Naive thymus-derived CD4-positive, alpha-beta T cell (primary cell): Measurements from ENCODE around the gene TCF15. TPM values are rescaled to one million over a fixed set of nuclear protein-coding genes. Genes with fewer than 3 reads are reported as not detected.

Experiments used
- ATAC-seq: fragments of 150-1000 bp; cut with Tn5 transposase; 2 replicates; pipeline ENCODE4 v1.10.0; 2021; ENCODE audit warnings: mild to moderate bottlenecking, moderate library complexity
- CTCF ChIA-PET: fragments of 350-600 bp; sonication (Branson Sonifier 250); formaldehyde crosslinking; loops from one replicate; lab custom pipeline; 2021; ENCODE audit warnings: antibody characterized with exemption; lab: Charles Lee
- POLR2A ChIA-PET: fragments of 350-600 bp; sonication (Branson Sonifier 250); formaldehyde crosslinking; loops from one replicate; lab custom pipeline; 2021; ENCODE audit warnings: antibody characterized with exemption, inconsistent platforms; lab: Charles Lee
- DNase-seq, 9 donors: peaks; one replicate each; pipeline versions ENCODE4 v3.0.0 to v3.0.0-alpha.2; 2020 to 2022; ENCODE audit warnings: mixed read lengths in 1 of 9
- H3K27ac ChIP-seq: one replicate; pipeline ENCODE4 v1.7.0; 2013; ENCODE audit warnings: mild to moderate bottlenecking, low read depth, low read length, moderate library complexity
- H3K27me3 ChIP-seq, 2 donors: one replicate each; pipeline ENCODE4 v1.7.0; 2013; ENCODE audit warnings: low read length in 2 of 2, mild to moderate bottlenecking in 2 of 2, moderate library complexity in 2 of 2; ENCODE audit not compliant: control insufficient read depth in 2 of 2, insufficient read depth in 2 of 2
- H3K36me3 ChIP-seq, 3 experiments: 1 replicate in 2 of 3; 2 replicates in 1 of 3; pipeline ENCODE4 v1.7.0; 2013; ENCODE audit warnings: low read length in 3 of 3, mild to moderate bottlenecking in 3 of 3, moderate library complexity in 1 of 3; ENCODE audit not compliant: insufficient read depth in 3 of 3, control insufficient read depth in 2 of 3
- H3K4me1 ChIP-seq, 2 donors: one replicate each; pipeline ENCODE4 v1.7.0; 2013; ENCODE audit warnings: low read length in 2 of 2, mild to moderate bottlenecking in 2 of 2, moderate library complexity in 1 of 2; ENCODE audit not compliant: control insufficient read depth in 2 of 2, insufficient read depth in 2 of 2
- H3K4me3 ChIP-seq: 2 replicates; pipeline ENCODE4 v1.7.0; 2013; ENCODE audit warnings: mild to moderate bottlenecking, low read length
- H3K9me3 ChIP-seq, 3 experiments: 1 replicate in 2 of 3; 2 replicates in 1 of 3; pipeline ENCODE4 v1.7.0; 2013; ENCODE audit warnings: low read length in 3 of 3; ENCODE audit not compliant: control insufficient read depth in 2 of 3
- H3K27ac Mint-ChIP-seq, 9 donors: one replicate each; pipeline ENCODE4 v1.8.0; 2020 to 2022; ENCODE audit warnings: mixed read lengths in 9 of 9, mild to moderate bottlenecking in 8 of 9, moderate library complexity in 5 of 9, inconsistent platforms in 2 of 9
- H3K27me3 Mint-ChIP-seq, 5 donors: one replicate each; pipeline ENCODE4 v1.8.0; 2021 to 2022; ENCODE audit warnings: mixed read lengths in 5 of 5, mild to moderate bottlenecking in 1 of 5
- H3K36me3 Mint-ChIP-seq, 5 donors: one replicate each; pipeline ENCODE4 v1.8.0; 2020 to 2022; ENCODE audit warnings: mixed read lengths in 5 of 5, mild to moderate bottlenecking in 3 of 5, inconsistent platforms in 1 of 5
- H3K4me1 Mint-ChIP-seq, 7 donors: one replicate each; pipeline ENCODE4 v1.8.0; 2020 to 2022; ENCODE audit warnings: mixed read lengths in 7 of 7, mild to moderate bottlenecking in 3 of 7, inconsistent platforms in 1 of 7
- H3K4me3 Mint-ChIP-seq, 10 donors: one replicate each; pipeline ENCODE4 v1.8.0; 2020 to 2022; ENCODE audit warnings: mild to moderate bottlenecking in 10 of 10, mixed read lengths in 10 of 10, moderate library complexity in 6 of 10, inconsistent platforms in 2 of 10
- H3K9me3 Mint-ChIP-seq, 11 donors: one replicate each; pipeline ENCODE4 v1.8.0; 2020 to 2022; ENCODE audit warnings: mixed read lengths in 11 of 11, mild to moderate bottlenecking in 4 of 11, inconsistent platforms in 1 of 11, moderate library complexity in 1 of 11
- intact Hi-C, 2 donors: fragments of 100-400 bp; cut with micrococcal nuclease; formaldehyde crosslinking; loops; one replicate each; pipeline ENCODE4 v1.15.1; 2023
- polyA plus RNA-seq, 2 donors: library from polyadenylated mRNA; unstranded; fragments of 300-500 nt; fragmentation: Illumina TruSeq; gene quantifications; one replicate each; pipeline ENCODE4 v1.2.3, GENCODE V29; 2021
- total RNA-seq, 6 experiments: library from RNA in 5 of 6; stranded (reverse) in 5 of 6; gene quantifications; 1 replicate in 5 of 6; 2 replicates in 1 of 6; pipeline ENCODE4 v1.2.3 and lab custom pipeline; 2021 to 2026

Gene TCF15
- total and polyA plus RNA-seq, 7 experiments from 2014 or later = not detected

GRCh38 chr20:650281-650680 lies 40.2 kb upstream of the TCF15 start:
- H3K27ac ChIP-seq = no peak overlapping the region
- intact Hi-C loops = loop anchor here in 1 of 2 donors (5.0 to 10.0 kb wide), 2 partner anchors 165 to 197 kb away; no protein-coding TSS in a partner anchor
- ChIA-PET CTCF (no interaction called here), POLR2A (no interaction called here)
- no peaks in the 10 kb centered on the region for H3K9me3 ChIP-seq
- peak overlapping the region in 1 of 10 donors; percentile 51 for H3K4me3 Mint-ChIP-seq
- H3K27me3 ChIP-seq = no peaks in the 10 kb centered on the region
- H3K4me3 ChIP-seq = no peak overlapping the region
- no peaks in the 10 kb centered on the region for H3K36me3 ChIP-seq
- H3K27ac Mint-ChIP-seq = no peak overlapping the region
- no peak for ATAC-seq
- peaks cover 12 to 14% of the 10 kb centered on the region in 2 donors for H3K4me1 ChIP-seq
- DNase-seq = no peak
- peaks cover 0 to 21% (median 4%) of the 10 kb centered on the region in 5 donors for H3K36me3 Mint-ChIP-seq
- peaks cover 0 to 19% (median 9%) of the 10 kb centered on the region in 5 donors for H3K27me3 Mint-ChIP-seq
- peaks cover 0 to 36% (median 17%) of the 10 kb centered on the region in 7 donors for H3K4me1 Mint-ChIP-seq
- peaks cover 0 to 4% (median 0%) of the 10 kb centered on the region in 11 donors for H3K9me3 Mint-ChIP-seq

- H3K9me3 Mint-ChIP-seq = peaks cover 0 to 4% (median 0%) of the 10 kb centered on the region in 11 donors
Measured at GRCh38 chr20:647479-648019, 37.4 kb upstream of the TCF15 start.

GRCh38 chr20:646868-647233 lies 36.7 kb upstream of the TCF15 start:
- Histone ChIP-seq H3K4me1 (peaks cover 0 to 3% of the 10 kb centered on the region in 2 donors), H3K27me3 (peaks cover 0 to 11% of the 10 kb centered on the region in 2 donors), H3K36me3 (no peaks in the 10 kb centered on the region), H3K9me3 (no peaks in the 10 kb centered on the region), H3K4me3 (no peak overlapping the region), H3K27ac (no peak overlapping the region)
- intact Hi-C loops = no loop called here
- DNase-seq = no peak
- Mint-ChIP-seq H3K27ac (no peak overlapping the region), H3K27me3 (peaks cover 14 to 30% (median 17%) of the 10 kb centered on the region in 5 donors), H3K9me3 (peaks cover 0 to 4% (median 0%) of the 10 kb centered on the region in 11 donors), H3K36me3 (peaks cover 0 to 21% (median 4%) of the 10 kb centered on the region in 5 donors), H3K4me3 (no peak overlapping the region), H3K4me1 (peaks cover 0 to 17% (median 13%) of the 10 kb centered on the region in 7 donors)
- ChIA-PET CTCF (no interaction called here), POLR2A (no interaction called here)
- ATAC-seq = no peak

More at GRCh38 chr20:647479-648019, 37.4 kb upstream of the TCF15 start:
- intact Hi-C loops = no loop called here
- peaks cover 0 to 24% (median 18%) of the 10 kb centered on the region in 7 donors for H3K4me1 Mint-ChIP-seq
- ChIA-PET POLR2A (no interaction called here), CTCF (no interaction called here)
- no peak overlapping the region for H3K27ac ChIP-seq
- peaks cover 14 to 31% (median 17%) of the 10 kb centered on the region in 5 donors for H3K27me3 Mint-ChIP-seq
- no peak for ATAC-seq
- H3K9me3 ChIP-seq = no peaks in the 10 kb centered on the region
- peaks cover 0 to 21% (median 4%) of the 10 kb centered on the region in 5 donors for H3K36me3 Mint-ChIP-seq
- peaks cover 2 to 9% of the 10 kb centered on the region in 2 donors for H3K4me1 ChIP-seq
- DNase-seq = no peak
- H3K4me3 ChIP-seq = no peak overlapping the region
- H3K36me3 ChIP-seq = no peaks in the 10 kb centered on the region
- peaks cover 0 to 10% of the 10 kb centered on the region in 2 donors for H3K27me3 ChIP-seq
- H3K27ac Mint-ChIP-seq = no peak overlapping the region
- no peak overlapping the region for H3K4me3 Mint-ChIP-seq

GRCh38 chr20:646107-646867 lies 36.2 kb upstream of the TCF15 start:
- no peak overlapping the region for H3K4me3 Mint-ChIP-seq
- no peak overlapping the region for H3K27ac ChIP-seq
- ATAC-seq (no peak), DNase-seq (no peak)
- peaks cover 0 to 4% (median 0%) of the 10 kb centered on the region in 11 donors for H3K9me3 Mint-ChIP-seq
- no peak overlapping the region for H3K27ac Mint-ChIP-seq
- H3K4me1 ChIP-seq = no peaks in the 10 kb centered on the region
- intact Hi-C loops = no loop called here
- H3K9me3 ChIP-seq = no peaks in the 10 kb centered on the region
- peaks cover 0 to 23% (median 4%) of the 10 kb centered on the region in 5 donors for H3K36me3 Mint-ChIP-seq
- ChIA-PET POLR2A (no interaction called here), CTCF (interaction anchor here (0.6 to 1.1 kb wide), 2 partner anchors 12 to 293 kb away, joined by 3 to 5 read pairs; no protein-coding TSS in a partner anchor)
- H3K36me3 ChIP-seq = no peaks in the 10 kb centered on the region
- peaks cover 0 to 11% of the 10 kb centered on the region in 2 donors for H3K27me3 ChIP-seq
- H3K27me3 Mint-ChIP-seq = peaks cover 18 to 24% (median 21%) of the 10 kb centered on the region in 5 donors
- H3K4me1 Mint-ChIP-seq = peaks cover 0 to 15% (median 13%) of the 10 kb centered on the region in 7 donors
- H3K4me3 ChIP-seq = no peak overlapping the region

GRCh38 chr20:645318-646106 lies 35.4 kb upstream of the TCF15 start:
- DNase-seq = peak; percentile 28 to 79 (median 51)
- ChIA-PET CTCF (interaction anchor here (0.5 to 1.1 kb wide), 7 partner anchors 11 to 293 kb away, joined by 3 to 6 read pairs (median 3); no protein-coding TSS in a partner anchor), POLR2A (no interaction called here)
- no peak overlapping the region for H3K4me3 Mint-ChIP-seq
- Histone ChIP-seq H3K36me3 (no peaks in the 10 kb centered on the region), H3K27ac (no peak overlapping the region), H3K4me1 (no peaks in the 10 kb centered on the region), H3K27me3 (peaks cover 0 to 11% of the 10 kb centered on the region in 2 donors), H3K9me3 (no peaks in the 10 kb centered on the region), H3K4me3 (no peak overlapping the region)
- H3K36me3 Mint-ChIP-seq = peaks cover 0 to 23% (median 4%) of the 10 kb centered on the region in 5 donors
- intact Hi-C loops = loop anchor here in 1 of 2 donors (1.0 kb wide), 2 partner anchors 84 to 291 kb away; no protein-coding TSS in a partner anchor
- peaks cover 0 to 4% (median 0%) of the 10 kb centered on the region in 11 donors for H3K9me3 Mint-ChIP-seq
- H3K27ac Mint-ChIP-seq = no peak overlapping the region
- H3K27me3 Mint-ChIP-seq = peaks cover 17 to 24% (median 23%) of the 10 kb centered on the region in 5 donors
- H3K4me1 Mint-ChIP-seq = peaks cover 0 to 18% (median 15%) of the 10 kb centered on the region in 7 donors
- peak; percentile 83 for ATAC-seq
